Glomerular visceral epithelial cell (primary cell): ENCODE results near the gene SF3A2.

Experiments used
- DNase-seq: peaks from one replicate; pipeline ENCODE4 v3.0.0-alpha.2; 2016; ENCODE audit errors: extremely low spot score

The SF3A2 gene

GRCh38 chr19:2291185-2291751 lies 54.6 kb downstream of the SF3A2 start:
- DNase-seq: no peak

GRCh38 chr19:2294687-2295335 lies 58.2 kb downstream of the SF3A2 start:
- DNase-seq: no peak

GRCh38 chr19:2296141-2296540 lies 59.5 kb downstream of the SF3A2 start:
- DNase-seq: no peak
